ENCODE results near the gene PKD2. TPM values are rescaled to one million over a fixed set of nuclear protein-coding genes. Genes with fewer than 3 reads are reported as not detected.
"Not testable (repeated sequence)": the region's sequence is repeated elsewhere in the genome, so short reads cannot be mapped to it uniquely, and the experiment has no call there.

Gene PKD2
- total and polyA plus RNA-seq, 2 of the 4 experiments (the other 2 are of a cell fraction), result 43.8 to 51.3 TPM

- H4K91ac ChIP-seq (ENCODE audit: insufficient read depth, low read depth, low read length); DNase-seq; H3K4me2 ChIP-seq (ENCODE audit: low read depth, low read length); H2BK120ac ChIP-seq (ENCODE audit: low read depth, low read length); H3K14ac ChIP-seq (replicated peaks; ENCODE audit: low read depth, low read length); H3K4ac ChIP-seq (ENCODE audit: low read depth, low read length); H2BK5ac ChIP-seq (ENCODE audit: low read depth, low read length, poor library complexity, severe bottlenecking); H3K56ac ChIP-seq (ENCODE audit: extremely low read depth, insufficient read depth, low read length); H3K9me3 ChIP-seq (ENCODE audit: control insufficient read depth, insufficient read depth, low read length); H3K79me1 ChIP-seq (ENCODE audit: low read depth in 1 of 2, low read length in 2 of 2); H3K4me3 ChIP-seq (ENCODE audit: insufficient read depth, low read depth, low read length); H3K4me1 ChIP-seq (ENCODE audit: control insufficient read depth, insufficient read depth, low read length); H3K27me3 ChIP-seq (ENCODE audit: control insufficient read depth, insufficient read depth, low read length); H4K8ac ChIP-seq (ENCODE audit: low read depth in 2 of 2, low read length in 2 of 2); H4K5ac ChIP-seq (ENCODE audit: low read depth, low read length); H2BK15ac ChIP-seq (ENCODE audit: low read depth, low read length); H3K23ac ChIP-seq (ENCODE audit: low read depth, low read length); dilution Hi-C loops (cut with HindIII; ENCODE audit: low sequenced_read_pairs, unreplicated experiment); H3K18ac ChIP-seq (ENCODE audit: low read depth, low read length); H2AK5ac ChIP-seq (ENCODE audit: low read depth, low read length); H2AFZ ChIP-seq (replicated peaks; ENCODE audit: low read length, poor library complexity); H4K20me1 ChIP-seq (ENCODE audit: insufficient read depth, low read length); H2BK20ac ChIP-seq (ENCODE audit: low read depth, low read length); H3K36me3 ChIP-seq (ENCODE audit: control insufficient read depth, insufficient read depth, low read length); H3K27ac ChIP-seq (ENCODE audit: insufficient read depth, low read length); H3K9me1 ChIP-seq (ENCODE audit: insufficient read depth, low read length); intact Hi-C loops (cut with micrococcal nuclease); H3K9ac ChIP-seq (ENCODE audit: low read depth, low read length); ATAC-seq (ENCODE audit: low read depth); BruUV-seq (replicated peaks); in situ Hi-C loops (cut with MboI; ENCODE audit: low sequenced_read_pairs); H2AK9ac ChIP-seq (replicated peaks; ENCODE audit: low read depth, low read length, poor library complexity): not testable (repeated sequence)
- no CpG with 5 or more reads among the region's 2 CpGs for WGBS, 2 experiments (ENCODE audit: extremely low coverage in 2 of 2, insufficient read length in 1 of 2)
- CTCF ChIA-PET, result interaction anchor here (1.2 kb wide), 1 partner anchor 14 kb away, joined by 5 read pairs; no protein-coding TSS in a partner anchor
- POLR2A ChIA-PET (ENCODE audit: unreplicated experiment), result interaction anchor here (0.6 kb wide), 1 partner anchor 13 kb away, joined by 3 read pairs; no protein-coding TSS in a partner anchor
Observed at GRCh38 chr4:87999191-87999691, 8.2 kb upstream of the PKD2 start.

Measured in IMR-90 (cell line).